Bronchial epithelial cell (primary cell): ENCODE data around the gene CYP4A22. TPM values are rescaled to one million over a fixed set of nuclear protein-coding genes. Genes with fewer than 3 reads are reported as not detected.

Experiments
- DNase-seq: peaks from one replicate; pipeline ENCODE4 v3.0.0-alpha.2; 2010; ENCODE audit warnings: low read depth
- FAIRE-seq: peaks from 2 replicates; lab custom pipeline; 2011; peaks lifted over from hg19 to GRCh38; lab: Jason Lieb, UNC
- H3K27me3 ChIP-seq: 2 replicates; pipeline ENCODE4 v1.5.1; 2011; ENCODE audit warnings: low read length; ENCODE audit not compliant: control insufficient read depth, insufficient read depth
- H3K36me3 ChIP-seq: 2 replicates; pipeline ENCODE4 v1.5.1; 2011; ENCODE audit warnings: low read length; ENCODE audit not compliant: control insufficient read depth, insufficient read depth
- H3K4me3 ChIP-seq: 2 replicates; pipeline ENCODE4 v1.5.1; 2011; ENCODE audit warnings: mild to moderate bottlenecking, low read depth, low read length, control low read depth
- CTCF ChIP-seq: IDR thresholded peaks from 2 replicates; pipeline ENCODE4 v1.5.1; 2011; ENCODE audit warnings: mild to moderate bottlenecking, moderate library complexity, low read length, control low read depth, inconsistent platforms; ENCODE audit not compliant: insufficient read depth, severe bottlenecking
- total RNA-seq: library from RNA; depleted of rRNA; stranded (reverse); fragments of >200 nt; gene quantifications from 2 replicates; pipeline ENCODE4 v1.2.1, GENCODE V29; 2014

CYP4A22 gene
- total RNA-seq, 1 donor from 2014 or later, result not detected

- Histone ChIP-seq H3K27me3 (no peaks in the 10 kb centered on the region), H3K4me3 (peak overlapping the region; percentile 10), H3K36me3 (no peaks in the 10 kb centered on the region)
- FAIRE-seq (no peak), DNase-seq (no peak)
- TF ChIP-seq CTCF, result no peak
Observed at GRCh38 chr1:47188791-47189785, 51.8 kb downstream of the CYP4A22 start.

- TF ChIP-seq CTCF, result no peak
Observed at GRCh38 chr1:47189844-47190508, 52.7 kb downstream of the CYP4A22 start, which contains the start of gene PDZK1IP1. TSS of gene PDZK1IP1 (minus strand) at chr1:47190036. CDS start at chr1:47189932, 104 bp downstream.

GRCh38 chr1:47190509-47190855 is 53.2 kb downstream of the CYP4A22 start:
- DNase-seq, result no peak
- Histone ChIP-seq H3K27me3 (no peaks in the 10 kb centered on the region), H3K36me3 (no peaks in the 10 kb centered on the region), H3K4me3 (no peak overlapping the region)
- no peak for FAIRE-seq
- TF ChIP-seq CTCF, result no peak

More at GRCh38 chr1:47189844-47190508, 52.7 kb downstream of the CYP4A22 start, which contains the start of gene PDZK1IP1:
- Histone ChIP-seq H3K36me3 (no peaks in the 10 kb centered on the region), H3K4me3 (peak within 1 kb of the TSS; percentile 10), H3K27me3 (no peaks in the 10 kb centered on the region)
- FAIRE-seq (no peak), DNase-seq (peak; percentile 95)

GRCh38 chr1:47190857-47191256 is 53.6 kb downstream of the CYP4A22 start:
- H3K4me3 ChIP-seq, result no peak overlapping the region
- TF ChIP-seq CTCF, result no peak
- DNase-seq (no peak), FAIRE-seq (no peak)
- no peaks in the 10 kb centered on the region for H3K36me3 ChIP-seq
- no peaks in the 10 kb centered on the region for H3K27me3 ChIP-seq

GRCh38 chr1:47191940-47192457 is 54.8 kb downstream of the CYP4A22 start:
- H3K27me3 ChIP-seq, result no peaks in the 10 kb centered on the region
- FAIRE-seq (no peak), DNase-seq (no peak)
- TF ChIP-seq CTCF, result no peak
- no peaks in the 10 kb centered on the region for H3K36me3 ChIP-seq
- no peak overlapping the region for H3K4me3 ChIP-seq
